Neural progenitor cell (in vitro differentiated cells): ENCODE results near the gene POMT2. TPM values are rescaled to one million over a fixed set of nuclear protein-coding genes. Genes with fewer than 3 reads are reported as not detected.

ENCODE experiments used
- DNase-seq: peaks from one replicate; pipeline ENCODE4 v3.0.0-alpha.2; 2016; ENCODE audit warnings: low spot score
- H2AFZ ChIP-seq: fragments of 200-600 bp; sonication (generic); replicated peaks from 2 replicates; pipeline ENCODE4 v1.6.1; 2016; ENCODE audit warnings: antibody characterized with exemption
- H3F3A ChIP-seq: fragments of 200-600 bp; sonication (generic); 2 replicates; pipeline ENCODE4 v1.6.1; 2016; ENCODE audit warnings: antibody characterized with exemption, low read depth
- H3K27ac ChIP-seq: fragments of 200-600 bp; sonication (generic); 2 replicates; pipeline ENCODE4 v1.5.1; 2016; ENCODE audit warnings: mild to moderate bottlenecking
- H3K27me3 ChIP-seq: fragments of 200-600 bp; sonication (generic); 2 replicates; pipeline ENCODE4 v1.6.1; 2016; ENCODE audit warnings: mild to moderate bottlenecking, moderate library complexity
- H3K36me3 ChIP-seq: fragments of 200-600 bp; sonication (generic); 2 replicates; pipeline ENCODE4 v1.5.1; 2016
- H3K4me1 ChIP-seq: fragments of 200-600 bp; sonication (generic); 2 replicates; pipeline ENCODE4 v1.6.1; 2016; ENCODE audit warnings: mixed run types
- H3K4me2 ChIP-seq: fragments of 200-600 bp; sonication (generic); 2 replicates; pipeline ENCODE4 v1.6.1; 2016
- H3K4me3 ChIP-seq: fragments of 200-600 bp; sonication (generic); 2 replicates; pipeline ENCODE4 v1.5.1; 2016
- H3K79me2 ChIP-seq: fragments of 200-600 bp; sonication (generic); 2 replicates; pipeline ENCODE4 v1.6.1; 2016; ENCODE audit warnings: low read depth
- H3K9ac ChIP-seq: fragments of 200-600 bp; sonication (generic); 2 replicates; pipeline ENCODE4 v1.6.1; 2016
- H3K9me3 ChIP-seq: fragments of 200-600 bp; sonication (generic); 2 replicates; pipeline ENCODE4 v1.5.1; 2016; ENCODE audit warnings: low read depth
- H4K20me1 ChIP-seq: fragments of 200-600 bp; sonication (generic); 2 replicates; pipeline ENCODE4 v1.6.1; 2016; ENCODE audit warnings: low read depth
- H3K27ac Mint-ChIP-seq: 3 replicates; pipeline ENCODE4 v1.8.0; 2021; ENCODE audit warnings: mixed read lengths
- H3K27me3 Mint-ChIP-seq: 2 replicates; pipeline ENCODE4 v1.8.0; 2022; ENCODE audit warnings: low read depth, mild to moderate bottlenecking, inconsistent platforms, moderate library complexity, mixed read lengths; ENCODE audit not compliant: insufficient read depth
- H3K36me3 Mint-ChIP-seq: 3 replicates; pipeline ENCODE4 v1.8.0; 2021; ENCODE audit warnings: mixed read lengths
- H3K4me1 Mint-ChIP-seq: 3 replicates; pipeline ENCODE4 v1.8.0; 2021; ENCODE audit warnings: mixed read lengths
- H3K4me3 Mint-ChIP-seq: 3 replicates; pipeline ENCODE4 v1.8.0; 2021; ENCODE audit warnings: mild to moderate bottlenecking, moderate library complexity, mixed read lengths
- H3K9me3 Mint-ChIP-seq: 3 replicates; pipeline ENCODE4 v1.8.0; 2020; ENCODE audit warnings: mixed read lengths
- CTCF ChIP-seq: fragments of 200-600 bp; sonication (generic); IDR thresholded peaks from 2 replicates; pipeline ENCODE4 v1.5.1; 2017; ENCODE audit warnings: antibody characterized with exemption, mild to moderate bottlenecking
- EZH2 ChIP-seq: fragments of 200-600 bp; sonication (generic); IDR thresholded peaks from 2 replicates; pipeline ENCODE4 v1.6.1; 2017; ENCODE audit warnings: antibody characterized with exemption, mild to moderate bottlenecking, moderate library complexity
- EZH2phosphoT487 ChIP-seq: fragments of 200-600 bp; sonication (generic); IDR thresholded peaks from 2 replicates; pipeline ENCODE4 v1.6.1; 2017; ENCODE audit warnings: antibody characterized with exemption
- total RNA-seq: library from RNA; depleted of rRNA; stranded (reverse); fragments of >200 nt; gene quantifications from 2 replicates; pipeline ENCODE4 v1.2.3, GENCODE V29; 2015; ENCODE audit warnings: low replicate concordance

Gene POMT2
- total RNA-seq, 1 donor from 2014 or later, result 6.2 TPM

GRCh38 chr14:77306851-77307496 is 13.7 kb downstream of the POMT2 start:
- no peaks in the 10 kb centered on the region for H3K9me3 Mint-ChIP-seq
- H3K4me3 Mint-ChIP-seq, result peak overlapping the region; percentile 42
- H3K27me3 Mint-ChIP-seq, result no peaks in the 10 kb centered on the region
- peak overlapping the region; percentile 22 for H3K4me3 ChIP-seq
- H3K9me3 ChIP-seq, result no peaks in the 10 kb centered on the region
- peaks cover 21% of the 10 kb centered on the region for H3K36me3 Mint-ChIP-seq
- no peak for DNase-seq
- peaks cover 9% of the 10 kb centered on the region for H3F3A ChIP-seq
- peaks cover 18% of the 10 kb centered on the region for H3K4me1 ChIP-seq
- H3K79me2 ChIP-seq, result no peaks in the 10 kb centered on the region
- peak overlapping the region; percentile 68 for H3K4me2 ChIP-seq
- no peaks in the 10 kb centered on the region for H4K20me1 ChIP-seq
- H3K27me3 ChIP-seq, result no peaks in the 10 kb centered on the region
- no peaks in the 10 kb centered on the region for H3K36me3 ChIP-seq
- TF ChIP-seq CTCF, result no peak
- TF ChIP-seq EZH2phosphoT487, result no peak
- TF ChIP-seq EZH2, result no peak
- peaks cover 34% of the 10 kb centered on the region for H3K4me1 Mint-ChIP-seq
- H3K27ac Mint-ChIP-seq, result peak overlapping the region; percentile 98
- H3K9ac ChIP-seq, result peak overlapping the region; percentile 17
- peak overlapping the region; percentile 77 for H3K27ac ChIP-seq
- H2AFZ ChIP-seq, result no peak overlapping the region

GRCh38 chr14:77306416-77306815 is 14.3 kb downstream of the POMT2 start:
- Histone ChIP-seq H3K9me3 (no peaks in the 10 kb centered on the region), H3K36me3 (no peaks in the 10 kb centered on the region), H2AFZ (no peak overlapping the region), H3K27me3 (no peaks in the 10 kb centered on the region), H3K4me2 (peak overlapping the region; percentile 68), H3F3A (peaks cover 9% of the 10 kb centered on the region), H3K9ac (no peak overlapping the region), H3K4me3 (peak overlapping the region; percentile 22), H3K79me2 (no peaks in the 10 kb centered on the region), H4K20me1 (no peaks in the 10 kb centered on the region), H3K27ac (peak overlapping the region; percentile 77), H3K4me1 (peaks cover 18% of the 10 kb centered on the region)
- Mint-ChIP-seq H3K27me3 (no peaks in the 10 kb centered on the region), H3K9me3 (no peaks in the 10 kb centered on the region), H3K27ac (peak overlapping the region; percentile 98), H3K4me1 (peaks cover 31% of the 10 kb centered on the region), H3K4me3 (peak overlapping the region; percentile 42), H3K36me3 (peaks cover 19% of the 10 kb centered on the region)
- no peak for TF ChIP-seq EZH2phosphoT487
- no peak for TF ChIP-seq EZH2
- TF ChIP-seq CTCF, result no peak
- DNase-seq, result peak; percentile 34

GRCh38 chr14:77305696-77306095 is 15.0 kb downstream of the POMT2 start:
- no peak for DNase-seq
- Histone ChIP-seq H3K9ac (no peak overlapping the region), H3K36me3 (no peaks in the 10 kb centered on the region), H4K20me1 (peaks cover 3% of the 10 kb centered on the region), H3K27me3 (no peaks in the 10 kb centered on the region), H3F3A (peaks cover 9% of the 10 kb centered on the region), H3K27ac (no peak overlapping the region), H3K4me3 (no peak overlapping the region), H3K4me1 (peaks cover 18% of the 10 kb centered on the region), H3K79me2 (no peaks in the 10 kb centered on the region), H3K9me3 (no peaks in the 10 kb centered on the region), H3K4me2 (no peak overlapping the region), H2AFZ (no peak overlapping the region)
- Mint-ChIP-seq H3K4me3 (no peak overlapping the region), H3K4me1 (peaks cover 33% of the 10 kb centered on the region), H3K27me3 (no peaks in the 10 kb centered on the region), H3K36me3 (peaks cover 16% of the 10 kb centered on the region), H3K9me3 (no peaks in the 10 kb centered on the region), H3K27ac (no peak overlapping the region)
- TF ChIP-seq EZH2phosphoT487 (no peak), CTCF (no peak), EZH2 (no peak)
